Measurements from ENCODE around the gene ARPC5L. TPM values are rescaled to one million over a fixed set of nuclear protein-coding genes. Genes with fewer than 3 reads are reported as not detected.
"Not testable (repeated sequence)": the region's sequence is repeated elsewhere in the genome, so short reads cannot be mapped to it uniquely, and the experiment has no call there.

Gene ARPC5L
- total RNA-seq, 2 experiments from 2014 or later: 82.0 to 86.0 TPM

- peaks cover 51% of the 10 kb centered on the region for H3K36me3 Mint-ChIP-seq (ENCODE audit: low read depth)
These were observed 35.9 kb downstream of the ARPC5L start for GRCh38 chr9:124897570-124898460.

GRCh38 chr9:124899845-124900244, 37.9 kb downstream of the ARPC5L start:
- Mint-ChIP-seq H3K27me3 (ENCODE audit: low read depth) (no peaks in the 10 kb centered on the region), H3K4me3 (no peak overlapping the region), H3K36me3 (ENCODE audit: low read depth) (peaks cover 41% of the 10 kb centered on the region), H3K27ac (no peak overlapping the region), H3K9me3 (ENCODE audit: insufficient read depth) (no peaks in the 10 kb centered on the region), H3K4me1 (ENCODE audit: low read depth) (peaks cover 13% of the 10 kb centered on the region)
- ChIA-PET CTCF (no interaction called here), POLR2A (interaction anchor here (1.9 kb wide), 1 partner anchor 30 kb away, joined by 5 read pairs; no protein-coding TSS in a partner anchor)
- DNase-seq (no peak), ATAC-seq (no peak)

More at GRCh38 chr9:124897570-124898460, 35.9 kb downstream of the ARPC5L start:
- no peak overlapping the region for H3K4me3 Mint-ChIP-seq
- ATAC-seq (no peak), DNase-seq (no peak)
- ChIA-PET CTCF (no interaction called here), POLR2A (interaction anchor here (0.7 kb wide), 1 partner anchor 14 kb away, joined by 3 read pairs; no protein-coding TSS in a partner anchor)
- H3K4me1 Mint-ChIP-seq (ENCODE audit: low read depth): peaks cover 18% of the 10 kb centered on the region
- no peak overlapping the region for H3K27ac Mint-ChIP-seq
- no peaks in the 10 kb centered on the region for H3K9me3 Mint-ChIP-seq (ENCODE audit: insufficient read depth)
- no peaks in the 10 kb centered on the region for H3K27me3 Mint-ChIP-seq (ENCODE audit: low read depth)

GRCh38 chr9:124906966-124907365, 45.0 kb downstream of the ARPC5L start:
- ChIA-PET POLR2A (no interaction called here), CTCF (no interaction called here)
- DNase-seq: no peak
- Mint-ChIP-seq H3K27ac (no peak overlapping the region), H3K4me3 (no peak overlapping the region), H3K36me3 (ENCODE audit: low read depth) (peaks cover 33% of the 10 kb centered on the region), H3K27me3 (ENCODE audit: low read depth) (no peaks in the 10 kb centered on the region), H3K9me3 (ENCODE audit: insufficient read depth) (no peaks in the 10 kb centered on the region), H3K4me1 (ENCODE audit: low read depth) (no peaks in the 10 kb centered on the region)
- ATAC-seq: no peak

- Mint-ChIP-seq H3K9me3 (ENCODE audit: insufficient read depth) (no peaks in the 10 kb centered on the region), H3K36me3 (ENCODE audit: low read depth) (peaks cover 34% of the 10 kb centered on the region), H3K4me3 (no peak overlapping the region), H3K27ac (no peak overlapping the region), H3K27me3 (ENCODE audit: low read depth) (no peaks in the 10 kb centered on the region), H3K4me1 (ENCODE audit: low read depth) (no peaks in the 10 kb centered on the region)
- ATAC-seq: no peak
- no peak for DNase-seq
- POLR2A ChIA-PET: interaction anchor here (0.5 to 0.6 kb wide), 2 partner anchors 469 to 1332 kb away, joined by 3 read pairs; no protein-coding TSS in a partner anchor
- CTCF ChIA-PET: no interaction called here
These were observed 46.2 kb downstream of the ARPC5L start for GRCh38 chr9:124908098-124908497.

GRCh38 chr9:124911766-124912165, 49.8 kb downstream of the ARPC5L start:
- Mint-ChIP-seq H3K9me3 (ENCODE audit: insufficient read depth) (no peaks in the 10 kb centered on the region), H3K27me3 (ENCODE audit: low read depth) (no peaks in the 10 kb centered on the region), H3K36me3 (ENCODE audit: low read depth) (peaks cover 42% of the 10 kb centered on the region), H3K27ac (no peak overlapping the region), H3K4me3 (no peak overlapping the region), H3K4me1 (ENCODE audit: low read depth) (no peaks in the 10 kb centered on the region)
- ChIA-PET POLR2A (interaction anchor here (1.1 kb wide), 1 partner anchor 9 kb away, joined by 5 read pairs; no protein-coding TSS in a partner anchor), CTCF (no interaction called here)
- DNase-seq: no peak
- ATAC-seq: no peak

- no peaks in the 10 kb centered on the region for H3K9me3 Mint-ChIP-seq (ENCODE audit: insufficient read depth)
- peaks cover 37% of the 10 kb centered on the region for H3K36me3 Mint-ChIP-seq (ENCODE audit: low read depth)
- no peak overlapping the region for H3K27ac Mint-ChIP-seq
- no peaks in the 10 kb centered on the region for H3K4me1 Mint-ChIP-seq (ENCODE audit: low read depth)
- no peak overlapping the region for H3K4me3 Mint-ChIP-seq
- H3K27me3 Mint-ChIP-seq (ENCODE audit: low read depth): no peaks in the 10 kb centered on the region
- ATAC-seq (no peak), DNase-seq (no peak)
- ChIA-PET CTCF (no interaction called here), POLR2A (no interaction called here)
These were observed 51.4 kb downstream of the ARPC5L start for GRCh38 chr9:124913378-124913777.

- DNase-seq: no peak
- H3K36me3 Mint-ChIP-seq (ENCODE audit: low read depth): peaks cover 39% of the 10 kb centered on the region
- no peak overlapping the region for H3K4me3 Mint-ChIP-seq
- ATAC-seq: no peak
- ChIA-PET CTCF (no interaction called here), POLR2A (no interaction called here)
- no peaks in the 10 kb centered on the region for H3K4me1 Mint-ChIP-seq (ENCODE audit: low read depth)
- H3K27me3 Mint-ChIP-seq (ENCODE audit: low read depth): no peaks in the 10 kb centered on the region
- peak overlapping the region; percentile 7 for H3K27ac Mint-ChIP-seq
- H3K9me3 Mint-ChIP-seq (ENCODE audit: insufficient read depth): no peaks in the 10 kb centered on the region
These were observed 52.9 kb downstream of the ARPC5L start for GRCh38 chr9:124914753-124915405.

GRCh38 chr9:124920394-124920793, 58.5 kb downstream of the ARPC5L start:
- H3K4me1 Mint-ChIP-seq (ENCODE audit: low read depth); H3K9me3 Mint-ChIP-seq (ENCODE audit: insufficient read depth); POLR2A ChIA-PET; H3K4me3 Mint-ChIP-seq; H3K27me3 Mint-ChIP-seq (ENCODE audit: low read depth); ATAC-seq; H3K27ac Mint-ChIP-seq; DNase-seq: not testable (repeated sequence)
- peaks cover 27% of the 10 kb centered on the region for H3K36me3 Mint-ChIP-seq (ENCODE audit: low read depth)
- CTCF ChIA-PET: interaction anchor here (2.5 kb wide), 1 partner anchor 9 kb away, joined by 10 read pairs; no protein-coding TSS in a partner anchor

Other genes with a start within 250 kb of the ARPC5L start
- gene NR6A1, start 90.8 kb upstream of the ARPC5L start, total RNA-seq: under 1 TPM; 0.18 to 0.26 TPM
- gene OLFML2A, start 85.0 kb upstream of the ARPC5L start, total RNA-seq: not detected
- not detected for gene WDR38, start 8.7 kb upstream of the ARPC5L start, total RNA-seq
- 1,000 to 10,000 TPM; 1,341 to 1,437 TPM for gene RPL35, start 173 bp upstream of the ARPC5L start, total RNA-seq
- gene GOLGA1, start 79.0 kb downstream of the ARPC5L start, total RNA-seq: 10 to 100 TPM; 14.0 to 16.2 TPM